C4-2B (cell line): ENCODE data around the gene SYTL4.

Source experiments
- ZFX ChIP-seq: fragments of 450-650 bp; IDR thresholded peaks from 2 replicates; pipeline ENCODE4 v1.6.1; 2017
- TF ChIP-seq, protein P1 (sequence below): fragments of 450-650 bp; conservative IDR thresholded peaks from 2 replicates; pipeline ENCODE4 v1.5.1; 2017; ENCODE audit warnings: mild to moderate bottlenecking

- TF ChIP-seq, protein P1, sequence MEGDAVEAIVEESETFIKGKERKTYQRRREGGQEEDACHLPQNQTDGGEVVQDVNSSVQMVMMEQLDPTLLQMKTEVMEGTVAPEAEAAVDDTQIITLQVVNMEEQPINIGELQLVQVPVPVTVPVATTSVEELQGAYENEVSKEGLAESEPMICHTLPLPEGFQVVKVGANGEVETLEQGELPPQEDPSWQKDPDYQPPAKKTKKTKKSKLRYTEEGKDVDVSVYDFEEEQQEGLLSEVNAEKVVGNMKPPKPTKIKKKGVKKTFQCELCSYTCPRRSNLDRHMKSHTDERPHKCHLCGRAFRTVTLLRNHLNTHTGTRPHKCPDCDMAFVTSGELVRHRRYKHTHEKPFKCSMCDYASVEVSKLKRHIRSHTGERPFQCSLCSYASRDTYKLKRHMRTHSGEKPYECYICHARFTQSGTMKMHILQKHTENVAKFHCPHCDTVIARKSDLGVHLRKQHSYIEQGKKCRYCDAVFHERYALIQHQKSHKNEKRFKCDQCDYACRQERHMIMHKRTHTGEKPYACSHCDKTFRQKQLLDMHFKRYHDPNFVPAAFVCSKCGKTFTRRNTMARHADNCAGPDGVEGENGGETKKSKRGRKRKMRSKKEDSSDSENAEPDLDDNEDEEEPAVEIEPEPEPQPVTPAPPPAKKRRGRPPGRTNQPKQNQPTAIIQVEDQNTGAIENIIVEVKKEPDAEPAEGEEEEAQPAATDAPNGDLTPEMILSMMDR, result no peak
- TF ChIP-seq ZFX, result no peak
Observed at GRCh38 chrX:100680756-100681155, 51.2 kb downstream of the SYTL4 start.
